SIG-M5 treated with dmso at 0.1 percent for 504 hours (cell line): ENCODE results near the gene PHF13.
"Not testable (repeated sequence)": the region's sequence is repeated elsewhere in the genome, so short reads cannot be mapped to it uniquely, and the experiment has no call there.

Experiments
- DNase-seq: peaks from one replicate; lab custom pipeline; 2025; ENCODE audit not compliant: unreplicated experiment; lab: John Stamatoyannopoulos, UW

Gene PHF13

GRCh38 chr1:6586404-6586816 lies 27.1 kb upstream of the PHF13 start:
- no peak for DNase-seq

GRCh38 chr1:6587261-6588005 lies 26.1 kb upstream of the PHF13 start:
- DNase-seq = no peak

GRCh38 chr1:6588128-6588892 lies 25.2 kb upstream of the PHF13 start:
- DNase-seq = no peak

- no peak for DNase-seq
Measured at GRCh38 chr1:6588893-6589520, 24.5 kb upstream of the PHF13 start.

GRCh38 chr1:6590046-6590445 lies 23.5 kb upstream of the PHF13 start:
- DNase-seq = no peak

- no peak for DNase-seq
Measured at GRCh38 chr1:6591222-6591621, 22.3 kb upstream of the PHF13 start.

- DNase-seq = no peak
Measured at GRCh38 chr1:6591644-6592043, 21.9 kb upstream of the PHF13 start.

GRCh38 chr1:6592441-6592840 lies 21.1 kb upstream of the PHF13 start:
- no peak for DNase-seq

GRCh38 chr1:6592865-6593593 lies 20.5 kb upstream of the PHF13 start:
- no peak for DNase-seq

- DNase-seq = no peak
Measured at GRCh38 chr1:6593810-6594209, 19.7 kb upstream of the PHF13 start.

GRCh38 chr1:6594977-6595740 lies 18.4 kb upstream of the PHF13 start:
- no peak for DNase-seq

- no peak for DNase-seq
Measured at GRCh38 chr1:6596351-6596750, 17.2 kb upstream of the PHF13 start.

GRCh38 chr1:6596886-6597776 lies 16.4 kb upstream of the PHF13 start:
- no peak for DNase-seq

GRCh38 chr1:6597777-6598131 lies 15.8 kb upstream of the PHF13 start:
- no peak for DNase-seq

GRCh38 chr1:6599141-6599975 lies 14.2 kb upstream of the PHF13 start:
- DNase-seq = peak; percentile 73

GRCh38 chr1:6599991-6600390 lies 13.5 kb upstream of the PHF13 start:
- not testable (repeated sequence) for DNase-seq

- no peak for DNase-seq
Measured at GRCh38 chr1:6600410-6601048, 13.0 kb upstream of the PHF13 start.
